ENCODE measurements around the gene LENG8.

DNA sequence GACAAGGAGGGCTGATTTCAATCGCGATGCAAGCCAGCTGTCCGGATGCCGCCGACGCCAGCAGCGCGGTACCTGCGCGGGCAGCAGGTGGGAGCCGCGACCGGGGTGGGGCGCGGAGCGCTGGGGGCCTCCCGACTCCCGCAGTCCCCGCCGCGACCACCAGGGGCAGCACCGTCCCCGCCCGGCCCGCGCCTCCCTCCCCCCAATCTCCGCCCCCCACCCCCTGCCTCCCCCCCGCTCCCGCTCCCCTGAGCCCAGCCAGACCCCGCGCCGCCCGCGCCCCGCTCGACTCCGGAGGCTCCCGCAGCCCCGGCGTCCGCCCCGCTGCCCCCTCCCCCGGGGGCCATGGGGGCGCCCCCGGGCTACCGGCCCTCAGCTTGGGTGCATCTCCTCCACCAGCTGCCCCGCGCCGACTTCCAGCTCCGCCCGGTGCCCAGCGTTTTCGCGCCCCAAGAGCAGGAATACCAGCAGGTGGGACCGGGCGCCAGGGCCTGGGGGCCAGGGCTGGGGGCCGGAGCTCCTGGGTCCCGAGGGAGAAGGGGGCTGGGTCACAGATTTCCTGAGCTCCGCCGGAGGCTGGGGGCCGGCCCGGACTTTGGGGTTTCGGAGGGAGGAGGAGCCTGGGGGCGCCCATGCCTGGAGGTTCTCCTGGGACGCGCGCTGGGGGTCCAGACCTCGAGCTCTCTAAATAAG lies 33.6 kb upstream of the LENG8 start, which contains the start of gene TTYH1:
- TF ChIP-seq CTCF (IDR thresholded peaks at IDR 0.05; ENCODE audit: low read length) (no peak), EZH2 (IDR thresholded peaks at IDR 0.05; ENCODE audit: borderline replicate concordance, low read length) (no peak)
